H1 (cell line): ENCODE results near the gene LDLRAD4. TPM values are rescaled to one million over a fixed set of nuclear protein-coding genes. Genes with fewer than 3 reads are reported as not detected.

Experiments used
- EZH2 ChIP-seq: fragments of 200-600 bp; sonication (generic); IDR thresholded peaks from 2 replicates; pipeline ENCODE4 v1.7.1; 2012; ENCODE audit warnings: low read depth, mild to moderate bottlenecking, moderate library complexity, low read length, inconsistent platforms; ENCODE audit not compliant: severe bottlenecking
- FOSL1 ChIP-seq: IDR thresholded peaks from 2 replicates; pipeline ENCODE4 v1.6.1; 2011; ENCODE audit warnings: mild to moderate bottlenecking, low read depth, low read length, moderate library complexity; ENCODE audit not compliant: insufficient read depth
- HDAC6 ChIP-seq: IDR thresholded peaks from one replicate; pipeline ENCODE4 v1.7.1; 2012; ENCODE audit warnings: low read depth, mild to moderate bottlenecking, inconsistent platforms, low read length, moderate library complexity
- JUN ChIP-seq: IDR thresholded peaks from 2 replicates; pipeline ENCODE4 v1.6.1; 2011; ENCODE audit warnings: low read depth, mild to moderate bottlenecking, improper control_type of control experiment, low read length
- SAP30 ChIP-seq: fragments of 300-600 bp; sonication (generic); IDR thresholded peaks from 2 replicates; pipeline ENCODE4 v1.7.1; 2012; ENCODE audit warnings: low read length, moderate library complexity, mild to moderate bottlenecking, inconsistent platforms; ENCODE audit not compliant: insufficient read depth, insufficient replicate concordance
- SIRT6 ChIP-seq: IDR thresholded peaks from one replicate; pipeline ENCODE4 v1.7.1; 2012; ENCODE audit warnings: low read length, inconsistent platforms
- SP1 ChIP-seq: IDR thresholded peaks from 2 replicates; pipeline ENCODE4 v1.6.1; 2011; ENCODE audit warnings: low read depth, low read length
- USF2 ChIP-seq: IDR thresholded peaks from 2 replicates; pipeline ENCODE4 v1.6.1; 2011; ENCODE audit warnings: low read length, improper control_type of control experiment
- ZNF274 ChIP-seq: IDR thresholded peaks from 2 replicates; pipeline ENCODE4 v1.7.0; 2012; ENCODE audit warnings: low read length, borderline replicate concordance; ENCODE audit errors: extremely low read depth
- polyA plus RNA-seq, 7 experiments: library from polyadenylated mRNA; depleted of rRNA in 3 of 7; stranded (reverse) in 5 of 7; unstranded in 2 of 7; fragments of >200 nt in 5 of 7; fragments of 200-250 nt in 2 of 7; gene quantifications; 1 replicate in 5 of 7; 2 replicates in 1 of 7; 4 replicates in 1 of 7; pipeline versions ENCODE4 v1.2.1 to v1.2.3, GENCODE V29; 2011 to 2013; ENCODE audit warnings: missing spikeins in 2 of 7, mixed read lengths in 2 of 7
- total RNA-seq: library from RNA; stranded (reverse); fragmentation: NEBNext Ultra II Directional; extraction: Animal tissue kit (Norgen Biotek cat#: 25700); gene quantifications from 2 replicates; pipeline ENCODE4 v1.2.1, GENCODE V29; 2021

LDLRAD4 gene
- total and polyA plus RNA-seq, 2 of the 8 experiments (the other 6 are each of a cell fraction or from before 2014, with no cell fraction given): 0.77 to 1.4 TPM

GRCh38 chr18:13412901-13413300 is 194.3 kb downstream of the LDLRAD4 start (continued):
- TF ChIP-seq SAP30 (no peak), SIRT6 (no peak), JUN (no peak), SP1 (no peak), ZNF274 (no peak), EZH2 (no peak), USF2 (no peak), FOSL1 (no peak), HDAC6 (no peak)
- TF ChIP-seq, all 59 proteins: peak for 0
